ENCODE data around the gene SIT1.

SIT1 gene

DNA sequence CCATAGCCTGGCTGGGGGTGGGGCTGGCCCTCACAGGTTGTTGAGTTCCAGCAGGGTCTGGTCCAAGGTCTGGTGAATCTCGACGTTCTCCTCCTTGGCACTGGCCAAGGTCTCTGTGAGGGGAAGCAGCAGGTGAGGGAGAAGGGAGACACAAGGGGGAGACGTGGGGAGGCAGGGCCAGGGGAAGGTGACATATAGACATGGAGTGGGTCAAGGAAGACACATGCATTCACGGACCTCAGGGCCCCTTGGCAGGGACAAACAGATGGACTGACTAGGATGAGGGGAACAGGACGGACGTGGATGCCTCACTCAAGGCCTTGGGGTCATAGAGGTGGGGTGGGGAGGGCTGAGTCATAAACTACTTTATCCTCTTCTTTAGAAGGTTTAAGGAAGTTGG, 31.3 kb upstream of the SIT1 start:
- DNase-seq: peak; percentile 19

DNA sequence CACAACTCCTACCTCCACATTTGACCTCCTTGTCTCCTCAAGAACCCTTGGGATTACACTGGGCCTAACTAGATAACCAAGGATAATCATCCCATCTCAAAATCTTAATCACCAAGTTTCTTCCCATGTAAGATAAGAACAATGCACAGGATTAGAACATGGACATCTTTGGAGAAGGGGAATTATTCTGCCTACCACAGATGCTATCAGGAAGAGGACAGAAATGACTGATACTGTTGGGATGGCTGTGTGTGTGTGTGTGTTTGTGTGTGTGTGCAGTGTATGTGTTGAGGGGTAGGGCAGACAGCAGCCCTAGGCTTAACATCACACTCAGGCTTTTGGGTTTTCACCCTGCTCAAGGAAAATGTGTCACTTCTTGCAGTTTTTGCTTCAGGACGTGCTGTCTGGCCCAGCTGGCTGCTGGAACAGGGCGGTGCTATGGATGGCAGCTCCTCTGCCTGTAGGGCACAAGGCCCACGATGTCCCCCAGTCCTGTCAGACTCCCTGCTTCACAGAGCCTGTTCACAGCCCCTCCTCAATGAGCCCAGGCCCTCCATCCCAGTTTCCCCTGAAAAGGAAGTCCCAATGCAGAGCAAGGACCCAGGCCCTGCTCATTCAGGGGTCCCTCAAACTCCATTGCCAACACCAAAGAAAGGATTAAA, 30.7 kb upstream of the SIT1 start:
- DNase-seq: peak; percentile 42

DNA sequence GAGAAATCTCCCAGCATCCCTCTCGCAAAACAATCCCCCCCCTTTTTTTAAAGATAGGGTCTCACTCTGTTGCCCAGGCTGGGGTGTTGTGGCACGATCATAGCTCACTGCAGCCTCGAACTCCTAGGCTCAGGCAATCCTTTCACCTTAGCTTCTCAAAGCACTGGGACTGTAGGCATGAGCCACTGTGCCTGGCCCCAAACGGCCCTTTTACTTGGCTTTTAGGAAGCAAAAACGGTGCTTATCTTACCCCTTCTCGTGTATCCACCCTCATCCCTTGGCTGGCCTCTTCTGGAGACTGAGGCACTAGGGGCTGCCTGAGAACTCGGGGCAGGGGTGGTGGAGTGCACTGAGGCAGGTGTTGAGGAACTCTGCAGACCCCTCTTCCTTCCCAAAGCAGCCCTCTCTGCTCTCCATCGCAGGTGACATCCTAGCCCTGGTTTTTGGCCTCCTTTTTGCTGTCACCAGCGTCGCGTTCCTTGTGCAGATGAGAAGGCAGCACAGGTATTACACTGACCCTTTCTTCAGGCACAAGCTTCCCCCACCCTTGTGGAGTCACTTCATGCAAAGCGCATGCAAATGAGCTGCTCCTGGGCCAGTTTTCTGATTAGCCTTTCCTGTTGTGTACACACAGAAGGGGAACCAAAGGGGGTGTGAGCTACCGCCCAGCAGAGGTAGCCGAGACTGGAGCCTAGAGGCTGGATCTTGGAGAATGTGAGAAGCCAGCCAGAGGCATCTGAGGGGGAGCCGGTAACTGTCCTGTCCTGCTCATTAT, 29.8 kb upstream of the SIT1 start:
- peak; percentile 71 for DNase-seq

DNA sequence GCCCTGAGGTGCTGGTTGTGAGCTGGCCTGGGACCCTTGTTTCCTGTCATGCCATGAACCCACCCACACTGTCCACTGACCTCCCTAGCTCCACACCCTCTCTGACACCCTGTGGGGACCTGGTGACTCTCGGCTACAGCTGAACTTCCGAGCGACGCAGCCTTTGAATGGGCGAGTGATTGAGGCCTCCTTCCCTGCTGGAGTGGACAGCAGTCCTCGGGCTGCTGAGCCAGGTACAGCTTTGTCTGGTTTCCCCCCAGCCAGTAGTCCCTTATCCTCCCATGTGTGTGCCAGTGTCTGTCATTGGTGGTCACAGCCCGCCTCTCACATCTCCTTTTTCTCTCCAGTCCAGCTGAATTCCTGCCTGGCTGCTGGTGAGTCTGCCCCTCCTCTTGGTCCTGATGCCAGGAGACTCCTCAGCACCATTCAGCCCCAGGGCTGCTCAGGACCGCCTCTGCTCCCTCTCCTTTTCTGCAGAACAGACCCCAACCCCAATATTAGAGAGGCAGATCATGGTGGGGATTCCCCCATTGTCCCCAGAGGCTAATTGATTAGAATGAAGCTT, 29.1 kb upstream of the SIT1 start:
- peak; percentile 26 for DNase-seq

DNA sequence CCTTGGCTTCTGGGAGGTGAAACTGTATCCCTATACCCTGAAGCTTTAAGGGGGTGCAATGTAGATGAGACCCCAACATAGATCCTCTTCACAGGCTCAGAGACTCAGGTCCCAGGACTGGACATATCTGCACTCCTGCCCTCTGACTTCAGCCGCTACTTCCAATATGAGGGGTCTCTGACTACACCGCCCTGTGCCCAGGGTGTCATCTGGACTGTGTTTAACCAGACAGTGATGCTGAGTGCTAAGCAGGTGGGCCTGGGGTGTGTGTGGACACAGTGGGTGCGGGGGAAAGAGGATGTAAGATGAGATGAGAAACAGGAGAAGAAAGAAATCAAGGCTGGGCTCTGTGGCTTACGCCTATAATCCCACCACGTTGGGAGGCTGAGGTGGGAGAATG, 28.4 kb upstream of the SIT1 start:
- DNase-seq: no peak

DNA sequence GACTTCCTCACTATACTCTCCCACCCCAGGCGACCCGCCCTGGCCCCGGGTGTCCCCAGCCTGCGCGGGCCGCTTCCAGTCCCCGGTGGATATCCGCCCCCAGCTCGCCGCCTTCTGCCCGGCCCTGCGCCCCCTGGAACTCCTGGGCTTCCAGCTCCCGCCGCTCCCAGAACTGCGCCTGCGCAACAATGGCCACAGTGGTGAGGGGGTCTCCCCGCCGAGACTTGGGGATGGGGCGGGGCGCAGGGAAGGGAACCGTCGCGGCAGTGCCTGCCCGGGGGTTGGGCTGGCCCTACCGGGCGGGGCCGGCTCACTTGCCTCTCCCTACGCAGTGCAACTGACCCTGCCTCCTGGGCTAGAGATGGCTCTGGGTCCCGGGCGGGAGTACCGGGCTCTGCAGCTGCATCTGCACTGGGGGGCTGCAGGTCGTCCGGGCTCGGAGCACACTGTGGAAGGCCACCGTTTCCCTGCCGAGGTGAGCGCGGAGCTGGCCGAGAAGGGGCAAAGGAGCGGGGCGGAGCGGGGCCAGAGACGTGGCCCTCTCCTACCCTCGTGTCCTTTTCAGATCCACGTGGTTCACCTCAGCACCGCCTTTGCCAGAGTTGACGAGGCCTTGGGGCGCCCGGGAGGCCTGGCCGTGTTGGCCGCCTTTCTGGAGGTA, 25.1 kb upstream of the SIT1 start:
- peak; percentile 38 for DNase-seq

DNA sequence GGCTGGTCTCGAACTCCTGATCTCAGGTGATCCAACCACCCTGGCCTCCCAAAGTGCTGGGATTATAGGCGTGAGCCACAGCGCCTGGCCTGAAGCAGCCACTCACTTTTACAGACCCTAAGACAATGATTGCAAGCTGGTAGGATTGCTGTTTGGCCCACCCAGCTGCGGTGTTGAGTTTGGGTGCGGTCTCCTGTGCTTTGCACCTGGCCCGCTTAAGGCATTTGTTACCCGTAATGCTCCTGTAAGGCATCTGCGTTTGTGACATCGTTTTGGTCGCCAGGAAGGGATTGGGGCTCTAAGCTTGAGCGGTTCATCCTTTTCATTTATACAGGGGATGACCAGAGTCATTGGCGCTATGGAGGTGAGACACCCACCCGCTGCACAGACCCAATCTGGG, 24.5 kb upstream of the SIT1 start:
- DNase-seq: no peak

DNA sequence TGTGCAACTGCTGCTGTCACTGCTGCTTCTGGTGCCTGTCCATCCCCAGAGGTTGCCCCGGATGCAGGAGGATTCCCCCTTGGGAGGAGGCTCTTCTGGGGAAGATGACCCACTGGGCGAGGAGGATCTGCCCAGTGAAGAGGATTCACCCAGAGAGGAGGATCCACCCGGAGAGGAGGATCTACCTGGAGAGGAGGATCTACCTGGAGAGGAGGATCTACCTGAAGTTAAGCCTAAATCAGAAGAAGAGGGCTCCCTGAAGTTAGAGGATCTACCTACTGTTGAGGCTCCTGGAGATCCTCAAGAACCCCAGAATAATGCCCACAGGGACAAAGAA, 23.3 kb upstream of the SIT1 start:
- DNase-seq: no peak

DNA sequence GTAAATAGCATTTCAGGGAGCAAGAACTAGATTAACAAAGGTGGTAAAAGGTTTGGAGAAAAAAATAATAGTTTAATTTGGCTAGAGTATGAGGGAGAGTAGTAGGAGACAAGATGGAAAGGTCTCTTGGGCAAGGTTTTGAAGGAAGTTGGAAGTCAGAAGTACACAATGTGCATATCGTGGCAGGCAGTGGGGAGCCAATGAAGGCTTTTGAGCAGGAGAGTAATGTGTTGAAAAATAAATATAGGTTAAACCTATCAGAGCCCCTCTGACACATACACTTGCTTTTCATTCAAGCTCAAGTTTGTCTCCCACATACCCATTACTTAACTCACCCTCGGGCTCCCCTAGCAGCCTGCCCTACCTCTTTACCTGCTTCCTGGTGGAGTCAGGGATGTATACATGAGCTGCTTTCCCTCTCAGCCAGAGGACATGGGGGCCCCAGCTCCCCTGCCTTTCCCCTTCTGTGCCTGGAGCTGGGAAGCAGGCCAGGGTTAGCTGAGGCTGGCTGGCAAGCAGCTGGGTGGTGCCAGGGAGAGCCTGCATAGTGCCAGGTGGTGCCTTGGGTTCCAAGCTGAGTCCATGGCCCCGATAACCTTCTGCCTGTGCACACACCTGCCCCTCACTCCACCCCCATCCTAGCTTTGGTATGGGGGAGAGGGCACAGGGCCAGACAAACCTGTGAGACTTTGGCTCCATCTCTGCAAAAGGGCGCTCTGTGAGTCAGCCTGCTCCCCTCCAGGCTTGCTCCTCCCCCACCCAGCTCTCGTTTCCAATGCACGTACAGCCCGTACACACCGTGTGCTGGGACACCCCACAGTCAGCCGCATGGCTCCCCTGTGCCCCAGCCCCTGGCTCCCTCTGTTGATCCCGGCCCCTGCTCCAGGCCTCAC, 22.6 kb upstream of the SIT1 start, which contains the start of gene CA9:
Gene CA9, plus strand, starts transcription at position 797 of the 893 bp plus-strand sequence. Its CDS starts 32 bp downstream, at position 829.
- DNase-seq: peak; percentile 62

DNA sequence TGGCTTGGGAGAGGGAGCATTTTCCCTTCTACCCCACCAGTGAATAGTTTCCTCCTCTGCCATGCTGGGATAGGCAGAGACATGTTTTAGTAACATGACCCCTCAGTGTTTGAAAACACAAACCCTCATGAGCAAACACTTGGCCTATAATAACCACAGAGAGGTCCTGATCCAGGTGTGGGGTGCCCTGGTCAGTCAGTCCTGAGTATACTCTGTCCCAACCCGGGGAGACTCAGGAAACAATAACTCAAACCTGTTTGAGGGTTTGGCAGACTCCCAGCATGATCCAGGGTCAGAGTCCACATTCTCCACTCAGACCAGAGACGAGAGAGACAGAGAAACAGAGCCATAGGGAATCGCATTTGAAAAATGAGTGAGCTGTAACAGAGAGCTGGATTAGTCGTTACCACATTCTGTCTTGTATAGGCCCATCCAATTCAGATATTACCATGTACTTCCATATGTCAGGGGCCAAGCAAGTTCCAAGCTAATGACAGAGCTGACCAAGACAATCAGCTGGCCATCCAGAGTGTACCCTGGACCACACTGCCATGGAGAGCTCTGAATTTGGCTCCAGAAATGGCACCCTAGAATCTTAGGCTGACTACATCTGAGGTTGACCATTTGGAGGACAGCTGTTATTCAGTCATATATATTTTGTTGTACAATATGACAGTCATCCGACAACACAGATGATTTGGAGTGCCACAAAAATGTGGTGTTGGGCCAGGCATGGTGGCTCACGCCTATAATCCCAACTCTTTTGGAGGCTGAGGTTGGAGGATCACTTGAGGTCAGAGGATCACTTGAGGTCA, 18.8 kb upstream of the SIT1 start:
- DNase-seq: peak; percentile 51

DNA sequence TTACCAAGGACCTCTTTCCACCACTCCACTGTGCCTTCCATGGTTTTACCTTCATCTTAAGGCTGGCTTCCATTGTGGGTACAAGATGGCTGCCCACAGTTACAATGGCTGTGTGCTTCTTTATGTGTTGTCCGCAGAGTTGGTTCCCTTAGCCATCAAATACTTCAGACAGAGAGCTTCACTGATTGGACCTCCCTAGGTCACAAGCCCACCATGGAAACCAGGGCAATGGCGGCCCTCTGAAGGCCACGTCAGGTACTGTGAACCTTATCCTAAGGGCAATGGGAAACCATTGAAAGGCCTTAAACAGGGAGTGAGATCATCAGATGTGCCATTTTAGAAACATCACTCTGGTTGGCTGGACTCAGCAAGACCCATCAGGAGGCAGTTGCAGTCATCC, 17.2 kb upstream of the SIT1 start:
- no peak for DNase-seq

DNA sequence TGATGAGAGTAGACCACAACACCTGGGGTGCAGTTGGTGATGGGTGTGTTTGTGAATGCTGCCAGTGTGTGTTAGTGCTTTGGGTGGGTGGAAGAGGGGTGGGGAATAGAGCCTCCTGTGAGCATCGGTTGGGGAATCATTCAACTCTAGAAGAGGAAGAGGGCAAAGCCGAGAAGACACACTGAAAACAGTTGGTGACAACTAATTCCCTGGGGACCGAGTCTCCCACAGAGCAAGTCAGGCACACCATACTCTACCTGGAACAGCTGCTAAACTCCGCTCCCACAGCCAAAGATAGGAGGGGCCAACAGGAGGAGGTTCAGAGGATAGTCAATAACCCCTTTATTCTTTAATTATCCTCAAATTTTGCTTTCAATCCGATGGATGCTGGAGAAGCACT, 15.8 kb upstream of the SIT1 start:
- DNase-seq: no peak

DNA sequence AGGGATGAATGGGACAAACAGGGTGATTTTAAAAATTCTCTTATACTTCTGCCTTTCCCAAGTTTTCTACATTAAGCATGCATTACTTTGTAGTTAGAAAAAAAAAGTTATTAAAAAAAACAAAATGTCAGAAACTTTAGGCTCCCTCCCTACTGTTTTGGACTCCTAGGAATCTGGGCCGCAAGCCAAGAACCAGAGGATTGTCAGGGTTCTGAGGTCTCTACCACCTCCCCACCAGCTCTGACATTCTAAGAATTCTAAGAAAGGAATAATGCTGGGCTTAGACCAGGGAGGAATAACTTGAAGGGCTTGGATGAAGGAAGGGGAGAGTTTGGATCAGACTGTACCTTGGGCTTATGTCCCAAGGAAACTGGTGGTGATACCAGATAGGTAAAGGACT, 15.3 kb upstream of the SIT1 start:
- DNase-seq: peak; percentile 76

DNA sequence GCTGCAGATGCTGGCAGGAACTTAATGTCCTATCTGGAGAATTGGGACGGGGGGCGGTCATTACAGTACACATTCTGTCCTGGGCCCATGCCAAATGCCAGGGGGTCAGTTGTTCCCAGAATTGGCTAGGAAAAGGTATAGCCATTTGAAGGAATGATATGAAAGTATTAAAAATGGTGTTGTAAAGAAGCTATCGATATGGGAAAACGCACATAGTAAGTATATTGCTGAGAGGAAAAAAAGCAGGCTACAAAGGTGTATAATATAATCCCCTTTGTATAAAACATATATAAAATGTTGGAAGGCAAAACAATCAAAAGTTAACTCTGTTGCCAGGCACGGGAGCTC, 14.7 kb upstream of the SIT1 start:
- DNase-seq: no peak

DNA sequence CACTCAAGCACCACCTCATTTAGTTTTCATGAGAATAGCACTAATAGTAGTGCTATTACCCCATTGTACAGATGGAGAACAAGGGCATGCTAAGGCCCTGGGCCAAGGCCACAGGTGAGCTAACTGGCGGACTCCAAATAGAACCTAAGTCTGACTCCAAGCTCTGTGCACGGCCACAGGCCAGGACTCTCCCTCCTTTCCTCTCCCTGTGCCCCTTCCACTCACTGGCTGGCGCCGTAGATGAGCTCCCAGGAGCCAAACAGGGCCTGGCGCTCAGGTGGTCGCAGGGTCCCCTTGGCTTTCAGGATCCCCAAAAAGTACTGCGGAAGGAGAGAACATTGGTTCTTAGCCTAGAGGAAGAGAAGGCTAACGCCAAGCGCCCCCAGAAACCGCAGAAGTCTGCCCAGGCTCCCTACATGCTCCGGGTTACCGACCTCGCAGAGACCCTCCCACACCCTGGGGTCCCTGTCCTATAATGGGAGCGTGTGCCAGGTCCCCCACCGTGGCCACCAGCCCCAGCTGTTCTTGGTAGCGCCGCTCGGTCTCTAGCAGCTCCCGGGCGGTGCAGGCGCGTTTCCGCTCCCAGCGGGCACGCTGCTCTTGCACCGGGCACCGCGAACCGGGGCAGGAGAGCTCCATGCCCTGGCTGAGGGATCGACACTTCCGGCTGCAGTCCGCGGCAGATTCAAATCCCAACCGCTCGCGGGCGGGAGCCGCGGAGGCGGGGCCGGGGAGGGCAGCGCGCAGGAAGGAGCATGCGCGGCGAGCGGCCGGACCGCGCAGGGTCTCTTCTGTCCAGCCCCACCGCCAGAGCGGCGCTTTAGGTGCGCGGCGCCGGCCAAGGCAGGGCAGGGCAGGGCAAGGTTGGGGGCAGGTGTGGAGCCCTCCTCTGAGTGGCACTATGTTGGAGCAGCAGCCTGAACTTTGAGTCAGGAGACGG, 14.1 kb upstream of the SIT1 start, which contains the start of gene ARHGEF39:
Gene ARHGEF39, minus strand, starts transcription at position 665 of the 940 bp plus-strand sequence. Its CDS starts 26 bp downstream, at position 639.
- peak; percentile 75 for DNase-seq

DNA sequence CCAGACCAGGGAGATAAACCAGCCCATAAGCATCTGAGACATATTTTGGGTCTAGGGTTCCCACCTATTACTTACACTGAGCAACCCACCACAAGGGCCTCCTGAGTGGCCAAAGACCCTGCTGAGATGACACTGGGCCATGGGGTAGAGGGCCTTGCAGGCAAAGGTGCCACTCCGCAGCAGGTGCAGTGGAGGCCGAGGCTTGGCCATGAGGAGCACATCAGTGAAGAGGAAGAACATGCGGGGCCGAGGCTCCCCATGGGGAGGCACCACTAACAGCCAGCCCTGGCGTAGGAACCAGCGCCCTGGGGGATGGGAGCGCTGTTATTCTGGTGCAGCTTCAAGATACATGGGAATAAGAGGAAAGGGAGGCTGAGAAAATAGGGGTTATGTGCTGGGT, 11.7 kb upstream of the SIT1 start:
- DNase-seq: no peak

DNA sequence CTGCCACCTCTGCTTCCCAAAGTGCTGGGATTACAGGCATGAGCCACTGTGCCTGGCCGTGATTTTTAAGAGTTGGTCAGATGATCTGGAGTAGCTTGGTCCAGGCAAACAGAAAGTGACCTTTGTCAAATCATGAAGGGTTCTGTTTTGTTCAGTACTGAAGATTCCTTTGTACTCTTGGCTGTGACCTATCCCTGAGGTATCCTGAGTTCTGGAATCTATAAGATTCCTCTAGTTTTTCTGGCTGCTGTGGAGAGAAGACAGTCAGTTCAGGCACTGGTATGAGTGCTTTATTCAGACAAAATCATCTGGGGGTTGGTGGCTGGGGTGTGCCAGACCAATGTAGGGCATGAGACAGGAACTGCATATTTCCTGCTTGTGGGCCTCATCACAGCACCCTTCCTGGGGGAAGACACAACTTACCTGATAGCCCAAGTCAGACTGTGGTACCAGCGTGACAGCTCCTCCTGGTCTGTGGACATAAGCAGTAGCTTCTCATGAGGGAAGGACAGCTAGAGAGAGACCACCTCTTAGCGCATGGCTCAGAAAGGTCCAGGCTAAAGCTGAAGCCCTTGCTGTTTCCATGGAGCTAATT, 11.1 kb upstream of the SIT1 start:
- no peak for DNase-seq

DNA sequence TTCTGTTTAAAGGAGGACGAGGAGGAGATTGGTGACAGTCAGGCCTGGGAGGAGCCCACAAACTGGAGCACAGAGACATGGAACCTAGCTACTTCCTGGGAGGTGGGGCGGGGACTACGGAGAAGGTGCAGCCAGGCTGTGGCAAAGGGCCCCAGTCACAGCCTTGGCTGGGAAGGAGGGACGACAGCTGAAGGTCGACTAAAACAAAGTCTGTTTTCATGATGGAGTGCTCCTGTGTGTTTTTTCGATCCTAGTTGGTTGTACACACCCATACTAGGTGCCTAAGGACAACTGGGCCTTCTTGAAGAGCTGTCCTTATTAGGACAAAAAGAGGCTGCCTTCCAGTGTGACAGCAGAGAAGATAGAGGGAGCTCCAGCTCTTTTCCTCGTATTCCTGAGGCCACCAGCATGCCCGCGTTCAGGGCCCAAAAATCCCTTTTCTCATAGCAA, 10.3 kb upstream of the SIT1 start:
- DNase-seq: peak; percentile 40

DNA sequence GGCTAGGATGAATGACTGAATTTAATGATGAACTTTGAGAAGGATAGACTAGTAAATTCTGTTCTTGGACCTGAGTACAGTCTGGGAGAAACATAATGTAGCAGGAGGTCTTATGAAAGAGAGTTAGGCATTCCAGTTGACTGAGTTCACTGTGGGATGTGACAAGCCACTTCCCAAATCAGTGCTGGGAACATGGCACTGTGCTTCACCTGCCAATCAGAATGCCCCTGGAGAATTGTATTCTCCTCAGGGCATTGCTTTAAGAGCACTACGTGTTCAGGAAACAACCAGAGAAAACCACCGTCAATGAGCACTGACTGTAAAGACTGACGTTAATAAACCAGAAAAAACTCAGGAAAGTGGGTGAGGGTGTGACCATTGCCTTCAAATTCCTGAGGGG, 8.6 kb upstream of the SIT1 start:
- DNase-seq: peak; percentile 19

DNA sequence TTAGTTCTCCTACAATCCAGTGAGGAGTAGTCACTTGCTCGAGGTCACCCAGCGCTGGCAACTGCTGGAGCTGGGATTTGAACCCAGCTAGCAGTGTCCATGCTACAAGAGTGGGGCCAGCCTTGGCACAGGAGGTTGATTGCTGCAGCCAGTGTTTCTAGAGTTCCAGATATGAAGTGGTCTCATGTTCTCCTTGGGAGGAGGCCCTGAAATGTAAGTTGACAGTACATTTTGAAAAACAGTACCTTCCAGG, 8.2 kb upstream of the SIT1 start:
- DNase-seq: peak; percentile 41

Data from fibroblast of upper back skin (primary cell).